HepG2 (cell line): ENCODE results near the gene NPC1. TPM values are rescaled to one million over a fixed set of nuclear protein-coding genes. Genes with fewer than 3 reads are reported as not detected.

Experiments
- CCDC6 ChIP-seq: sonication (generic); formaldehyde crosslinking; IDR thresholded peaks from 2 replicates; pipeline ENCODE4 v1.8.1; 2022; ENCODE audit warnings: mild to moderate bottlenecking, missing genetic modification reagents, moderate library complexity
- GFI1 ChIP-seq: sonication (generic); formaldehyde crosslinking; IDR thresholded peaks from 2 replicates; pipeline ENCODE4 v1.5.0; 2020; ENCODE audit warnings: missing genetic modification reagents, mild to moderate bottlenecking, borderline replicate concordance
- NFYC ChIP-seq: IDR thresholded peaks from 2 replicates; pipeline ENCODE4 v1.6.1; 2016; ENCODE audit warnings: missing genetic modification reagents, missing compliant biosample characterization
- SIN3B ChIP-seq: fragments of 150-350 bp; IDR thresholded peaks from 2 replicates; pipeline ENCODE4 v1.6.1; 2014; ENCODE audit warnings: low read length
- SNAPC2 ChIP-seq: sonication (generic); formaldehyde crosslinking; IDR thresholded peaks from 2 replicates; pipeline ENCODE4 v1.8.1; 2022; ENCODE audit warnings: mild to moderate bottlenecking, missing genetic modification reagents
- SUZ12 ChIP-seq: fragments of 150-350 bp; IDR thresholded peaks from 2 replicates; pipeline ENCODE4 v1.6.1; 2014; ENCODE audit warnings: low read depth, low read length
- TERF1 ChIP-seq: sonication (generic); formaldehyde crosslinking; IDR thresholded peaks from 2 replicates; pipeline ENCODE4 v1.8.0; 2022; ENCODE audit warnings: mild to moderate bottlenecking, missing genetic modification reagents, moderate library complexity
- TGIF2 ChIP-seq: IDR thresholded peaks from 2 replicates; pipeline ENCODE4 v1.6.1; 2016; ENCODE audit warnings: control low read depth, missing compliant biosample characterization
- ZBTB33 ChIP-seq: sonication (generic); formaldehyde crosslinking; IDR thresholded peaks from 2 replicates; pipeline ENCODE4 v1.4.0; 2020; ENCODE audit warnings: missing genetic modification reagents
- ZFP36 ChIP-seq: fragments of 150-350 bp; IDR thresholded peaks from 2 replicates; pipeline ENCODE4 v1.6.1; 2018; ENCODE audit warnings: borderline replicate concordance, low read length, low read depth; ENCODE audit not compliant: partially characterized antibody
- ZMAT5 ChIP-seq: sonication (generic); formaldehyde crosslinking; IDR thresholded peaks from 2 replicates; pipeline ENCODE4 v1.5.0; 2020; ENCODE audit warnings: mild to moderate bottlenecking, low read depth, missing genetic modification reagents, borderline replicate concordance
- ZNF124 ChIP-seq: sonication (generic); formaldehyde crosslinking; IDR thresholded peaks from 2 replicates; pipeline ENCODE4 v1.4.0; 2020; ENCODE audit warnings: missing genetic modification reagents
- ZNF18 ChIP-seq: sonication (generic); formaldehyde crosslinking; IDR thresholded peaks from 2 replicates; pipeline ENCODE4 v1.8.0; 2022; ENCODE audit warnings: mild to moderate bottlenecking, missing genetic modification reagents; ENCODE audit not compliant: insufficient replicate concordance
- ZNF460 ChIP-seq: sonication (generic); formaldehyde crosslinking; IDR thresholded peaks from 2 replicates; pipeline ENCODE4 v1.5.1; 2020; ENCODE audit warnings: missing genetic modification reagents, mild to moderate bottlenecking, borderline replicate concordance
- ZNF672 ChIP-seq: sonication (generic); formaldehyde crosslinking; IDR thresholded peaks from 2 replicates; pipeline ENCODE4 v1.8.1; 2022; ENCODE audit warnings: missing genetic modification reagents
- ZNF740 ChIP-seq: sonication (generic); formaldehyde crosslinking; IDR thresholded peaks from 2 replicates; pipeline ENCODE4 v1.4.0; 2020; ENCODE audit warnings: missing genetic modification reagents
- polyA plus RNA-seq, 8 experiments: library from polyadenylated mRNA; depleted of rRNA in 3 of 8; stranded (reverse) in 7 of 8; unstranded in 1 of 8; fragments of >200 nt; fragmentation: Illumina TruSeq in 4 of 8; extraction: Trizol in 4 of 8; gene quantifications; 2 replicates each; pipeline versions ENCODE4 v1.2.1 to v1.2.3, GENCODE V29; 2011 to 2016; ENCODE audit warnings: low read depth in 4 of 8, missing spikeins in 1 of 8, mixed read lengths in 1 of 8; ENCODE audit not compliant: insufficient read depth in 1 of 8
- total RNA-seq, 5 experiments: library from RNA; depleted of rRNA; stranded (reverse); fragments of >200 nt; fragmentation: Illumina TruSeq; extraction: Trizol; gene quantifications; 2 replicates each; pipeline ENCODE4 v1.2.3, GENCODE V29; 2016; ENCODE audit warnings: low read depth in 1 of 5
- TF ChIP-seq, protein P1 (sequence below): IDR thresholded peaks from 2 replicates; pipeline ENCODE4 v1.6.1; 2018; ENCODE audit warnings: missing genetic modification reagents
- TF ChIP-seq, protein P2 (sequence below): sonication (generic); formaldehyde crosslinking; IDR thresholded peaks from 2 replicates; pipeline ENCODE4 v1.4.0; 2020; ENCODE audit warnings: missing genetic modification reagents
- TF ChIP-seq, protein P3 (sequence below): sonication (generic); formaldehyde crosslinking; IDR thresholded peaks from 2 replicates; pipeline ENCODE4 v1.4.0; 2020; ENCODE audit warnings: missing genetic modification reagents

Gene NPC1
- total and polyA plus RNA-seq, 2 of the 13 experiments (the other 11 are each of a cell fraction or from before 2014, with no cell fraction given) = 46.5 to 114 TPM

DNA sequence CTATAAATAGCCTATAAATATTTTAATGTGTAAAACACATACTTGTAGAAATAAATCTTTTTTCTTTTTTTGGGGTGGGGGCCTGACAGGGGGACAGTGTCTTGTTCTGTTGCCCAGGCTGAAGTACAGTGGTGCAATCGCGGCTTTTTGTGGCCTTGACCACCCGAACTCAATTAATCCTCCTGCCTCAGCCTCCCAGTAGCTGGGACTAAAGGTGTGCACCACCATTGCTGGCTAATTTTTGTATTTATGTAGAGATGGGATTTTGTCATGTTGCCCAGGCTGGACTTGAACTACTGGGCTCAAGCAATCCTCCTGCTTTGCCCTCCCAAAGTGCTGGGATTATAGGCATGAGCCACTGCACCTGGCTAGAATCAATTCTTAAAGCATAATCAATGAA lies 37.6 kb downstream of the NPC1 start (continued):
- TF ChIP-seq TGIF2 (CRISPR knock-in tag) (no peak), CCDC6 (CRISPR knock-in tag) (no peak), ZNF124 (CRISPR knock-in tag) (no peak), SUZ12 (no peak), NFYC (no peak), ZNF740 (CRISPR knock-in tag) (no peak), ZMAT5 (CRISPR knock-in tag) (no peak), ZNF460 (peak; percentile 59; the same call in 1 of the 2 replicates), ZFP36 (no peak), GFI1 (CRISPR knock-in tag) (no peak), ZNF672 (CRISPR knock-in tag) (no peak), ZNF18 (CRISPR knock-in tag) (no peak), TERF1 (no peak), ZBTB33 (peak; percentile 60), SNAPC2 (CRISPR knock-in tag) (no peak), SIN3B (no peak)
- TF ChIP-seq, protein P1, sequence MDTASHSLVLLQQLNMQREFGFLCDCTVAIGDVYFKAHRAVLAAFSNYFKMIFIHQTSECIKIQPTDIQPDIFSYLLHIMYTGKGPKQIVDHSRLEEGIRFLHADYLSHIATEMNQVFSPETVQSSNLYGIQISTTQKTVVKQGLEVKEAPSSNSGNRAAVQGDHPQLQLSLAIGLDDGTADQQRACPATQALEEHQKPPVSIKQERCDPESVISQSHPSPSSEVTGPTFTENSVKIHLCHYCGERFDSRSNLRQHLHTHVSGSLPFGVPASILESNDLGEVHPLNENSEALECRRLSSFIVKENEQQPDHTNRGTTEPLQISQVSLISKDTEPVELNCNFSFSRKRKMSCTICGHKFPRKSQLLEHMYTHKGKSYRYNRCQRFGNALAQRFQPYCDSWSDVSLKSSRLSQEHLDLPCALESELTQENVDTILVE = no peak
- TF ChIP-seq, protein P2, sequence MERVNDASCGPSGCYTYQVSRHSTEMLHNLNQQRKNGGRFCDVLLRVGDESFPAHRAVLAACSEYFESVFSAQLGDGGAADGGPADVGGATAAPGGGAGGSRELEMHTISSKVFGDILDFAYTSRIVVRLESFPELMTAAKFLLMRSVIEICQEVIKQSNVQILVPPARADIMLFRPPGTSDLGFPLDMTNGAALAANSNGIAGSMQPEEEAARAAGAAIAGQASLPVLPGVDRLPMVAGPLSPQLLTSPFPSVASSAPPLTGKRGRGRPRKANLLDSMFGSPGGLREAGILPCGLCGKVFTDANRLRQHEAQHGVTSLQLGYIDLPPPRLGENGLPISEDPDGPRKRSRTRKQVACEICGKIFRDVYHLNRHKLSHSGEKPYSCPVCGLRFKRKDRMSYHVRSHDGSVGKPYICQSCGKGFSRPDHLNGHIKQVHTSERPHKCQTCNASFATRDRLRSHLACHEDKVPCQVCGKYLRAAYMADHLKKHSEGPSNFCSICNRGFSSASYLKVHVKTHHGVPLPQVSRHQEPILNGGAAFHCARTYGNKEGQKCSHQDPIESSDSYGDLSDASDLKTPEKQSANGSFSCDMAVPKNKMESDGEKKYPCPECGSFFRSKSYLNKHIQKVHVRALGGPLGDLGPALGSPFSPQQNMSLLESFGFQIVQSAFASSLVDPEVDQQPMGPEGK = 0 out of 2 replicates have a peak, but pooled peaks have one; percentile 13
- TF ChIP-seq, protein P3, sequence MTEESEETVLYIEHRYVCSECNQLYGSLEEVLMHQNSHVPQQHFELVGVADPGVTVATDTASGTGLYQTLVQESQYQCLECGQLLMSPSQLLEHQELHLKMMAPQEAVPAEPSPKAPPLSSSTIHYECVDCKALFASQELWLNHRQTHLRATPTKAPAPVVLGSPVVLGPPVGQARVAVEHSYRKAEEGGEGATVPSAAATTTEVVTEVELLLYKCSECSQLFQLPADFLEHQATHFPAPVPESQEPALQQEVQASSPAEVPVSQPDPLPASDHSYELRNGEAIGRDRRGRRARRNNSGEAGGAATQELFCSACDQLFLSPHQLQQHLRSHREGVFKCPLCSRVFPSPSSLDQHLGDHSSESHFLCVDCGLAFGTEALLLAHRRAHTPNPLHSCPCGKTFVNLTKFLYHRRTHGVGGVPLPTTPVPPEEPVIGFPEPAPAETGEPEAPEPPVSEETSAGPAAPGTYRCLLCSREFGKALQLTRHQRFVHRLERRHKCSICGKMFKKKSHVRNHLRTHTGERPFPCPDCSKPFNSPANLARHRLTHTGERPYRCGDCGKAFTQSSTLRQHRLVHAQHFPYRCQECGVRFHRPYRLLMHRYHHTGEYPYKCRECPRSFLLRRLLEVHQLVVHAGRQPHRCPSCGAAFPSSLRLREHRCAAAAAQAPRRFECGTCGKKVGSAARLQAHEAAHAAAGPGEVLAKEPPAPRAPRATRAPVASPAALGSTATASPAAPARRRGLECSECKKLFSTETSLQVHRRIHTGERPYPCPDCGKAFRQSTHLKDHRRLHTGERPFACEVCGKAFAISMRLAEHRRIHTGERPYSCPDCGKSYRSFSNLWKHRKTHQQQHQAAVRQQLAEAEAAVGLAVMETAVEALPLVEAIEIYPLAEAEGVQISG = no peak
